Ascending aorta (tissue), 2 donors: ENCODE results near the gene TCEA3. TPM values are rescaled to one million over a fixed set of nuclear protein-coding genes. Genes with fewer than 3 reads are reported as not detected.
A peak's percentile ranks its signal among the peaks of the same experiment; 100 is the strongest.

Source experiments
- DNase-seq, 2 donors: peaks; one replicate each; pipeline ENCODE4 v3.0.0-alpha.2; 2019; ENCODE audit warnings: low spot score in 2 of 2
- H3K27ac ChIP-seq, 2 donors: fragments of 200-600 bp; sonication (generic); one replicate each; pipeline ENCODE4 v1.5.1; 2016 to 2017; ENCODE audit warnings: mild to moderate bottlenecking in 1 of 2
- H3K27me3 ChIP-seq: fragments of 200-600 bp; sonication (generic); one replicate; pipeline ENCODE4 v1.5.1; 2017
- H3K36me3 ChIP-seq, 2 donors: fragments of 200-600 bp; sonication (generic); one replicate each; pipeline ENCODE4 v1.5.1; 2016
- H3K4me1 ChIP-seq, 2 donors: fragments of 200-600 bp; sonication (generic); one replicate each; pipeline ENCODE4 v1.5.1; 2016 to 2017; ENCODE audit warnings: mild to moderate bottlenecking in 1 of 2
- H3K4me3 ChIP-seq, 2 donors: fragments of 200-600 bp; sonication (generic); one replicate each; pipeline ENCODE4 v1.5.1; 2016 to 2017; ENCODE audit warnings: mild to moderate bottlenecking in 1 of 2
- H3K9me3 ChIP-seq, 2 donors: fragments of 200-600 bp; sonication (generic); one replicate each; pipeline ENCODE4 v1.5.1; 2016
- CTCF ChIP-seq, 3 experiments: fragments of 200-600 bp in 2 of 3; fragments of 450-650 bp in 1 of 3; sonication (generic) in 2 of 3; IDR thresholded peaks; one replicate each; pipeline ENCODE4 v1.5.1; 2016 to 2019; ENCODE audit warnings: antibody characterized with exemption in 3 of 3, mild to moderate bottlenecking in 1 of 3, moderate library complexity in 1 of 3
- intact Hi-C: fragments of 100-400 bp; cut with DNase I; formaldehyde crosslinking; loops from one replicate; pipeline ENCODE4 v1.15.1; 2023
- total RNA-seq: library from RNA; depleted of rRNA; stranded (reverse); fragments of >200 nt; gene quantifications from one replicate; pipeline ENCODE4 v1.1.0, GENCODE V29; 2016

The TCEA3 gene
- total RNA-seq, 1 donor from 2014 or later: 11.3 TPM

GRCh38 chr1:23354245-23354644 is 70.3 kb downstream of the TCEA3 start:
- Histone ChIP-seq H3K9me3 (peaks cover 0 to 4% of the 10 kb centered on the region in 2 donors), H3K36me3 (peaks cover 0 to under 1% of the 10 kb centered on the region in 2 donors), H3K27ac (no peak overlapping the region), H3K27me3 (no peaks in the 10 kb centered on the region), H3K4me3 (no peak overlapping the region), H3K4me1 (peaks cover 0 to 5% of the 10 kb centered on the region in 2 donors)
- no peak for DNase-seq
- no peak for TF ChIP-seq CTCF (IDR thresholded peaks at IDR 0.05)
- intact Hi-C loops: no loop called here

GRCh38 chr1:23352096-23352695 is 72.4 kb downstream of the TCEA3 start:
- TF ChIP-seq CTCF (IDR thresholded peaks at IDR 0.05): no peak
- Histone ChIP-seq H3K4me1 (no peaks in the 10 kb centered on the region), H3K4me3 (no peak overlapping the region), H3K36me3 (no peaks in the 10 kb centered on the region), H3K27ac (no peak overlapping the region), H3K27me3 (no peaks in the 10 kb centered on the region), H3K9me3 (no peaks in the 10 kb centered on the region)
- DNase-seq: no peak
- intact Hi-C loops: no loop called here

- H3K4me1 ChIP-seq: peaks cover 10 to 19% of the 10 kb centered on the region in 2 donors
- DNase-seq: no peak
- intact Hi-C loops: no loop called here
- no peaks in the 10 kb centered on the region for H3K27me3 ChIP-seq
- H3K27ac ChIP-seq: no peak overlapping the region
- H3K4me3 ChIP-seq: no peak overlapping the region
- no peak for TF ChIP-seq CTCF (IDR thresholded peaks at IDR 0.05)
- no peaks in the 10 kb centered on the region for H3K36me3 ChIP-seq
- no peaks in the 10 kb centered on the region for H3K9me3 ChIP-seq
These were observed 78.6 kb downstream of the TCEA3 start for GRCh38 chr1:23345920-23346319.

GRCh38 chr1:23344987-23345472 is 79.5 kb downstream of the TCEA3 start:
- Histone ChIP-seq H3K27me3 (no peaks in the 10 kb centered on the region), H3K27ac (peak overlapping the region; percentile 97 to 100), H3K4me1 (peaks cover 10 to 26% of the 10 kb centered on the region in 2 donors), H3K9me3 (no peaks in the 10 kb centered on the region), H3K36me3 (no peaks in the 10 kb centered on the region), H3K4me3 (peak overlapping the region; percentile 94 to 95)
- DNase-seq: no peak
- intact Hi-C loops: loop anchor here (1.0 to 5.0 kb wide), 5 partner anchors 23 to 347 kb away; partner anchors contain the start of genes ASAP3, RPL11 and TCEA3
- no peak for TF ChIP-seq CTCF (IDR thresholded peaks at IDR 0.05)

- peak within 1 kb of the TSS; percentile 94 to 95 for H3K4me3 ChIP-seq
- peak in 1 of 3 experiments; percentile 7 for TF ChIP-seq CTCF (IDR thresholded peaks at IDR 0.05)
- H3K4me1 ChIP-seq: peaks cover 10 to 26% of the 10 kb centered on the region in 2 donors
- no peaks in the 10 kb centered on the region for H3K36me3 ChIP-seq
- peak within 1 kb of the TSS; percentile 97 to 100 for H3K27ac ChIP-seq
- H3K9me3 ChIP-seq: no peaks in the 10 kb centered on the region
- DNase-seq: peak; percentile 98 to 100
- no peaks in the 10 kb centered on the region for H3K27me3 ChIP-seq
- intact Hi-C loops: loop anchor here (1.0 to 5.0 kb wide), 5 partner anchors 24 to 348 kb away; partner anchors contain the start of genes ASAP3, RPL11 and TCEA3
These were observed 80.2 kb downstream of the TCEA3 start, which contains the start of gene HNRNPR for GRCh38 chr1:23344111-23344986. HNRNPR (minus strand) TSS chr1:23344284; CDS start chr1:23341008, 3,276 bp downstream.
